GM18526 (cell line): Measurements from ENCODE around the gene IGFBP6.

Experiments used
- POLR2A ChIP-seq: IDR thresholded peaks from 3 replicates; pipeline ENCODE4 v1.6.1; 2011; ENCODE audit not compliant: insufficient read length; ENCODE audit errors: extremely low read depth

Gene IGFBP6

DNA sequence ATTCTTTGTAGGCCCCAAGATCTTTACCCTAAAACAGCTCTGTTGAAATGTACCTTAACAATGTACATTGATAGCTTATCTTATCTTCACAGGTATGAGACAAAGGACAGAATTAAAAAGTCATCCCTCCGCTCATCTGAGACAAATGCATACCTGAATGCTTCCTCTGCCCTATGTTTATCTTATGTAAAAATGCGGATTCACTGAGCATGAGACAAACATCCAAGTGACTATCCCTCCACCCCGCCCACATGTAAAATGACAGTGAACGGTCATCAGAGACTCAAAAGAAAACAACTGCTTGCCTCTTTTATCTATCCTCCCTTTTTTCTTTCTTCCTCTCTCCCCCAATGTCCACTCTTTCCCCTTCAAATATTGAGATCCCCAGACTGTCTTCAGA, 45.9 kb downstream of the IGFBP6 start:
- TF ChIP-seq POLR2A = no peak

DNA sequence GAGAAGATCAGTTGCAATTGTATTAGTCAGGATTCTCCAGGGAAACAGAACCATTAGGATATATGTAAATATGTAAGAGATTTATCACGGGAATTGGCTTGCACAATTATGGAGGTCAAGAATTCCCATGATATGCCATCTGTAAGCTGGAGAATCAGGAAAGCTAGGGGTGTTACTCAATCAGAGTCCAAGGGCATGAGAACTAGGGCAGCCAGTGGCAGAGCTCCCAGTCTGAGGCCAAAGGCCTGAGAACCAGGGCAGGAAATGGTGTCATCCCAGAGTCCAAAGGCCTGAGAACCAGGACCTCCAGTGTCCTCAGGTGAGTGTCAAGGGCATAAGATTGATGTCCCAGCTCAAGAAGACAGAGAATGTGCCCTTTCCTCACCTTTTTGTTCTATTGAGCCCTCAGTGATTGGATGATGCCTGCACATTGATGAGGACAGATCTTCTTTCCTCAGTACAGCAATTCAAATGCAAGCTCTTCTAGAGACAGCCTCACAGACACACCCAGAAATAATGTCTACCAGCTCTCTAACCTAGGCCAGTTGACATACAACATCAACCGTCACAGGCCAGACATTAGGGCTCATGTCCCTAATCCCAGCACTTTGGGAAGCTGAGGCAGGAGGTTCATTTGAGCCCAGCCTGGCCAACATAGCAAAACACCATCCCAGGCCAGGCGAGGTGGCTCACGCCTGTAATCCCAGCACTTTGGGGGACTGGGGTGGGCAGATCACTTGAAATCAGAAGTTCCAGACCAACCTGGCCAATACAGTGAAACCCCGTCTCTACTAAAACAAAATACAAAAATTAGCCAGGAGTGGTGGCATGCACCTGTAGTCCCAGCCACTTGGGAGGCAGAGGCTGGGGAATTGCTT, 48.2 kb downstream of the IGFBP6 start:
- no peak for TF ChIP-seq POLR2A

- TF ChIP-seq POLR2A = no peak
Observed at GRCh38 chr12:53147181-53147580, 49.7 kb downstream of the IGFBP6 start.

GRCh38 chr12:53147653-53148052, 50.2 kb downstream of the IGFBP6 start:
- no peak for TF ChIP-seq POLR2A

DNA sequence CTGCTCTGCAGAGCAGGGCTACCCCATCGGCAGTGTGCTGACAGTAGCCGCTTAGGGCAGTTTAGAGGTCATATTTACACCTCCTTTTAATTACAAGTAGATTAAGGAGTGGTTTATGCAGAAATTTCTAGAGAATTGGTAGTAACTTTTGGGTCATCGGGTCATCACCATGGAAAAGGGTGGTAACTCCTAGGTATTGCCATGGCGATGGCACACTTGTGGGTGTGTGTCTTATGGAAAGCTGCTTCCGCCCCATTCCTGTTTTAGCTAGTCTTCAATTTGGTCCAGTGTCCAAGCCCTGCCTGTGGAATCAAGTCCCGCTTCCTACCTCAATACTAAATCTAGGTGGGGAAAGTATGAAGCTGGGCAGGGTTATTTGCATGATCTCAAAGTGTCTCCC, 53.6 kb downstream of the IGFBP6 start:
- no peak for TF ChIP-seq POLR2A
